H1 (cell line): ENCODE data around the gene NLRP7. TPM values are rescaled to one million over a fixed set of nuclear protein-coding genes. Genes with fewer than 3 reads are reported as not detected.

Experiments used
- CTCF ChIA-PET: fragments of 300-600 bp; sonication (Branson Sonifier 250); formaldehyde crosslinking; loops from one replicate; lab custom pipeline; 2021; ENCODE audit not compliant: partially characterized antibody; lab: Charles Lee
- POLR2A ChIA-PET: fragments of 300-600 bp; sonication (Branson Sonifier 250); formaldehyde crosslinking; loops from one replicate; lab custom pipeline; 2021; ENCODE audit warnings: inconsistent platforms; ENCODE audit not compliant: partially characterized antibody; lab: Charles Lee
- DNase-seq, 2 experiments: peaks; one replicate each; pipeline versions ENCODE4 v3.0.0 to v3.0.0-alpha.2; 2010 to 2022; ENCODE audit warnings: low spot score in 2 of 2, low read depth in 1 of 2, mixed read lengths in 1 of 2
- FAIRE-seq: peaks from 2 replicates; lab custom pipeline; 2011; peaks lifted over from hg19 to GRCh38; lab: Jason Lieb, UNC
- H2AFZ ChIP-seq: 2 replicates; pipeline ENCODE4 v1.8.1; 2012; ENCODE audit warnings: low read length, inconsistent platforms
- H2AK5ac ChIP-seq: 2 replicates; pipeline ENCODE4 v1.6.1; 2013; ENCODE audit warnings: low read depth, low read length
- H2BK120ac ChIP-seq: replicated peaks from 2 replicates; pipeline ENCODE3; 2013; ENCODE audit warnings: low read depth, low read length, inconsistent platforms
- H2BK12ac ChIP-seq: 2 replicates; pipeline ENCODE4 v1.6.1; 2013; ENCODE audit warnings: low read depth, low read length
- H2BK15ac ChIP-seq: 2 replicates; pipeline ENCODE4 v1.6.1; 2013; ENCODE audit warnings: low read length
- H2BK20ac ChIP-seq: 2 replicates; pipeline ENCODE4 v1.6.1; 2013; ENCODE audit warnings: low read length
- H2BK5ac ChIP-seq: 2 replicates; pipeline ENCODE4 v1.6.1; 2013; ENCODE audit warnings: low read depth, low read length
- H3K14ac ChIP-seq: 2 replicates; pipeline ENCODE4 v1.6.1; 2013; ENCODE audit warnings: inconsistent platforms; ENCODE audit not compliant: insufficient read length
- H3K18ac ChIP-seq: 2 replicates; pipeline ENCODE4 v1.6.1; 2013; ENCODE audit warnings: low read length; ENCODE audit errors: extremely low read depth
- H3K23ac ChIP-seq: 2 replicates; pipeline ENCODE4 v1.6.1; 2013; ENCODE audit warnings: inconsistent platforms; ENCODE audit not compliant: insufficient read length
- H3K23me2 ChIP-seq: 2 replicates; pipeline ENCODE4 v1.6.1; 2013; ENCODE audit warnings: low read depth, low read length
- H3K27ac ChIP-seq: 2 replicates; pipeline ENCODE4 v1.6.1; 2011; ENCODE audit warnings: low read depth, low read length, inconsistent platforms
- H3K27me3 ChIP-seq, 4 experiments: replicated peaks in 1 of 4; 1 replicate in 1 of 4; 2 replicates in 3 of 4; pipeline versions ENCODE4 v1.6.1 to v1.8.1; 2011 to 2013; ENCODE audit warnings: low read length in 3 of 4, mild to moderate bottlenecking in 3 of 4, inconsistent platforms in 2 of 4, mixed read lengths in 2 of 4, moderate library complexity in 1 of 4; ENCODE audit not compliant: control insufficient read depth in 3 of 4, insufficient read depth in 3 of 4; ENCODE audit errors: extremely low read depth in 1 of 4
- H3K36me3 ChIP-seq, 4 experiments: 2 replicates each; pipeline versions ENCODE4 v1.6.1 to v1.8.1; 2011 to 2013; ENCODE audit warnings: mild to moderate bottlenecking in 4 of 4, low read length in 3 of 4, moderate library complexity in 2 of 4, control low read depth in 1 of 4, inconsistent platforms in 1 of 4; ENCODE audit not compliant: insufficient read depth in 4 of 4, control insufficient read depth in 2 of 4
- H3K4ac ChIP-seq: replicated peaks from 2 replicates; pipeline ENCODE3; 2013; ENCODE audit warnings: low read length, low read depth, mixed read lengths, inconsistent platforms; ENCODE audit not compliant: insufficient read length
- H3K4me1 ChIP-seq, 4 experiments: replicated peaks in 1 of 4; 1 replicate in 1 of 4; 2 replicates in 3 of 4; pipeline versions ENCODE4 v1.6.1 to v1.8.1; 2011 to 2013; ENCODE audit warnings: low read length in 3 of 4, inconsistent platforms in 2 of 4, mixed read lengths in 1 of 4; ENCODE audit not compliant: insufficient read depth in 4 of 4, control insufficient read depth in 3 of 4
- H3K4me2 ChIP-seq, 2 experiments: 2 replicates each; pipeline versions ENCODE4 v1.6.1 to v1.8.1; 2011 to 2013; ENCODE audit warnings: low read depth in 2 of 2, low read length in 2 of 2, control low read depth in 1 of 2, inconsistent platforms in 1 of 2, mild to moderate bottlenecking in 1 of 2; ENCODE audit not compliant: insufficient read depth in 1 of 2
- H3K4me3 ChIP-seq, 4 experiments: fragments of 200-600, 300-600 bp in 1 of 4; sonication (generic), shearing (Covaris generic), sonication (Bioruptor Twin) in 1 of 4; 2 replicates each; pipeline versions ENCODE4 v1.5.1 to v1.8.1; 2011 to 2016; ENCODE audit warnings: low read length in 4 of 4, low read depth in 3 of 4, control low read depth in 2 of 4, inconsistent platforms in 2 of 4, mild to moderate bottlenecking in 2 of 4, mixed read lengths in 1 of 4, moderate library complexity in 1 of 4; ENCODE audit not compliant: insufficient read depth in 2 of 4; ENCODE audit errors: extremely low read depth in 1 of 4
- H3K56ac ChIP-seq: replicated peaks from 2 replicates; pipeline ENCODE3; 2013; ENCODE audit warnings: low read depth, mild to moderate bottlenecking, mixed read lengths, low read length, inconsistent platforms; ENCODE audit not compliant: insufficient read length
- H3K79me1 ChIP-seq: 2 replicates; pipeline ENCODE4 v1.6.1; 2013; ENCODE audit warnings: low read depth, low read length, control low read depth
- H3K79me2 ChIP-seq, 2 experiments: 2 replicates each; pipeline versions ENCODE4 v1.6.1 to v1.8.1; 2012 to 2013; ENCODE audit warnings: low read length in 2 of 2, mild to moderate bottlenecking in 2 of 2, inconsistent platforms in 1 of 2; ENCODE audit not compliant: insufficient read depth in 2 of 2, control insufficient read depth in 1 of 2
- H3K9ac ChIP-seq, 4 experiments: replicated peaks in 1 of 4; 1 replicate in 1 of 4; 2 replicates in 3 of 4; pipeline versions ENCODE4 v1.6.1 to v1.8.1; 2011 to 2013; ENCODE audit warnings: low read depth in 3 of 4, low read length in 3 of 4, control low read depth in 2 of 4, mild to moderate bottlenecking in 2 of 4, moderate library complexity in 2 of 4, inconsistent platforms in 1 of 4; ENCODE audit errors: extremely low read depth in 1 of 4
- H3K9me3 ChIP-seq, 2 experiments: 2 replicates each; pipeline versions ENCODE4 v1.6.1 to v1.8.1; 2012 to 2013; ENCODE audit warnings: mild to moderate bottlenecking in 2 of 2, moderate library complexity in 2 of 2, control low read depth in 1 of 2, inconsistent platforms in 1 of 2, low read depth in 1 of 2, low read length in 1 of 2, mixed read lengths in 1 of 2; ENCODE audit not compliant: insufficient read depth in 2 of 2
- H4K20me1 ChIP-seq, 2 experiments: replicated peaks in 1 of 2; 2 replicates each; pipeline versions ENCODE3 to v1.8.1; 2011 to 2013; ENCODE audit warnings: inconsistent platforms in 2 of 2, low read length in 2 of 2, mild to moderate bottlenecking in 1 of 2; ENCODE audit not compliant: insufficient read depth in 2 of 2, control insufficient read depth in 1 of 2
- H4K5ac ChIP-seq: 2 replicates; pipeline ENCODE4 v1.6.1; 2013; ENCODE audit warnings: low read length, low read depth, mixed read lengths, inconsistent platforms; ENCODE audit not compliant: insufficient read length
- H4K8ac ChIP-seq: 2 replicates; pipeline ENCODE4 v1.8.0; 2013; ENCODE audit warnings: mild to moderate bottlenecking, moderate library complexity, low read length, inconsistent platforms; ENCODE audit not compliant: insufficient read depth; ENCODE audit errors: extremely low read depth
- H4K91ac ChIP-seq: replicated peaks from 2 replicates; pipeline ENCODE3; 2013; ENCODE audit warnings: low read length, mixed read lengths, inconsistent platforms; ENCODE audit not compliant: insufficient read length
- CREB1 ChIP-seq: IDR thresholded peaks from 2 replicates; pipeline ENCODE4 v1.6.1; 2012; ENCODE audit warnings: inconsistent platforms
- CTCF ChIP-seq, 3 experiments: IDR thresholded peaks; 1 replicate in 2 of 3; 2 replicates in 1 of 3; pipeline versions ENCODE4 v1.5.1 to v1.6.1; 2011; ENCODE audit warnings: low read length in 3 of 3, mild to moderate bottlenecking in 3 of 3, inconsistent platforms in 2 of 3, low read depth in 1 of 3, moderate library complexity in 1 of 3; ENCODE audit not compliant: insufficient read depth in 1 of 3; ENCODE audit errors: control extremely low read depth in 1 of 3
- EP300 ChIP-seq, 2 experiments: IDR thresholded peaks; 1 replicate in 1 of 2; 2 replicates in 1 of 2; pipeline ENCODE4 v1.6.1; 2011 to 2012; ENCODE audit warnings: low read depth in 2 of 2, low read length in 2 of 2, mild to moderate bottlenecking in 2 of 2, borderline replicate concordance in 1 of 2, inconsistent platforms in 1 of 2, moderate library complexity in 1 of 2
- KDM1A ChIP-seq: fragments of 200-600, 300-600 bp; sonication (generic); IDR thresholded peaks from 2 replicates; pipeline ENCODE4 v1.7.1; 2016; ENCODE audit warnings: mild to moderate bottlenecking, low read length, borderline replicate concordance
- MAFK ChIP-seq: IDR thresholded peaks from 2 replicates; pipeline ENCODE4 v1.6.1; 2012; ENCODE audit warnings: low read depth, mild to moderate bottlenecking, improper control_type of control experiment, low read length
- RFX5 ChIP-seq: IDR thresholded peaks from 2 replicates; pipeline ENCODE4 v1.6.1; 2011; ENCODE audit warnings: low read depth, low read length, improper control_type of control experiment, borderline replicate concordance
- RNF2 ChIP-seq: fragments of 200-900, 300-1000 bp; sonication (generic); IDR thresholded peaks from 2 replicates; pipeline ENCODE4 v1.7.1; 2016; ENCODE audit warnings: borderline replicate concordance, low read depth, mild to moderate bottlenecking, antibody characterized with exemption, low read length; ENCODE audit not compliant: poor library complexity, severe bottlenecking; ENCODE audit errors: missing control alignments
- SUZ12 ChIP-seq: fragments of 200-600 bp; sonication (generic); IDR thresholded peaks from 2 replicates; pipeline ENCODE4 v1.6.1; 2012; ENCODE audit warnings: mild to moderate bottlenecking, inconsistent platforms, low read length, moderate library complexity, mixed read lengths
- TCF12 ChIP-seq: IDR thresholded peaks from 2 replicates; pipeline ENCODE4 v1.6.1; 2011; ENCODE audit warnings: low read depth, mild to moderate bottlenecking, low read length
- WGBS, 2 experiments: shearing (Covaris generic) in 1 of 2; methylation state at CpG; one replicate each; pipeline versions ENCODE4 v1.1.6 to v1.1.7; 2013 to 2015; ENCODE audit warnings: low lambda C conversion rate in 2 of 2, mixed read lengths in 2 of 2, inconsistent platforms in 1 of 2, low coverage in 1 of 2, missing lambda C conversion rate in 1 of 2; ENCODE audit not compliant: insufficient replicate concordance in 2 of 2, insufficient coverage in 1 of 2, insufficient read length in 1 of 2; ENCODE audit errors: extremely low coverage in 1 of 2, missing lambda C conversion rate in 1 of 2; 5-methylcytosine and 5-hydroxymethylcytosine counted together
- polyA plus RNA-seq, 7 experiments: library from polyadenylated mRNA; depleted of rRNA in 3 of 7; stranded (reverse) in 5 of 7; unstranded in 2 of 7; fragments of >200 nt in 5 of 7; fragments of 200-250 nt in 2 of 7; gene quantifications; 1 replicate in 5 of 7; 2 replicates in 1 of 7; 4 replicates in 1 of 7; pipeline versions ENCODE4 v1.2.1 to v1.2.3, GENCODE V29; 2011 to 2013; ENCODE audit warnings: missing spikeins in 2 of 7, mixed read lengths in 2 of 7
- total RNA-seq: library from RNA; stranded (reverse); fragmentation: NEBNext Ultra II Directional; extraction: Animal tissue kit (Norgen Biotek cat#: 25700); gene quantifications from 2 replicates; pipeline ENCODE4 v1.2.1, GENCODE V29; 2021
- TF ChIP-seq, protein P1 (sequence below): IDR thresholded peaks from 2 replicates; pipeline ENCODE4 v1.6.1; 2012; ENCODE audit warnings: inconsistent platforms

Gene NLRP7
- total and polyA plus RNA-seq, 2 of the 8 experiments (the other 6 are each of a cell fraction or from before 2014, with no cell fraction given), result 0.91 to 1.2 TPM

GRCh38 chr19:54902061-54902460, 45.3 kb downstream of the NLRP7 start:
- Histone ChIP-seq H2BK15ac (no peak overlapping the region), H2BK5ac (no peak overlapping the region), H3K23ac (no peak overlapping the region), H3K36me3 (no peaks in the 10 kb centered on the region), H2BK12ac (no peak overlapping the region), H2BK120ac (no peak overlapping the region), H3K4ac (no peak overlapping the region), H3K4me1 (peaks cover 2 to 10% (median 5%) of the 10 kb centered on the region in 4 experiments; a peak in 4 of 7 replicates), H4K91ac (no peak overlapping the region), H3K79me2 (no peaks in the 10 kb centered on the region), H3K4me2 (no peak overlapping the region), H4K8ac (no peak overlapping the region), H2BK20ac (no peak overlapping the region), H4K20me1 (no peaks in the 10 kb centered on the region), H3K79me1 (no peaks in the 10 kb centered on the region), H3K4me3 (no peak overlapping the region), H3K9me3 (no peaks in the 10 kb centered on the region), H3K9ac (no peak overlapping the region), H4K5ac (no peak overlapping the region), H3K14ac (no peak overlapping the region), H3K27me3 (no peaks in the 10 kb centered on the region), H2AK5ac (no peak overlapping the region), H3K56ac (no peak overlapping the region), H3K23me2 (no peaks in the 10 kb centered on the region), H3K18ac (no peak overlapping the region), H2AFZ (no peak overlapping the region), H3K27ac (no peak overlapping the region)
- DNase-seq (no peak), FAIRE-seq (no peak)
- ChIA-PET CTCF (interaction anchor here (0.7 to 2.6 kb wide), 7 partner anchors 9 to 995 kb away, joined by 3 to 11 read pairs (median 4); no protein-coding TSS in a partner anchor), POLR2A (interaction anchor here (1.1 kb wide), 1 partner anchor 15 kb away, joined by 3 read pairs; no protein-coding TSS in a partner anchor)
- WGBS, 2 experiments, result 79% methylated on average over 3 of the region's 3 CpGs; no CpG with 5 or more reads in 1 of the 2 experiments
- TF ChIP-seq KDM1A (no peak), TCF12 (no peak), RFX5 (no peak), RNF2 (no peak), MAFK (no peak), EP300 (IDR thresholded peaks at IDR 0.05; ENCODE audit: borderline replicate concordance in 1 of 2, low read depth in 2 of 2, low read length in 2 of 2) (no peak), SUZ12 (no peak), CREB1 (no peak), CTCF (IDR thresholded peaks at IDR 0.05; ENCODE audit: control extremely low read depth in 1 of 3, insufficient read depth in 1 of 3, low read depth in 1 of 3, low read length in 3 of 3) (no peak)
- TF ChIP-seq, protein P1, sequence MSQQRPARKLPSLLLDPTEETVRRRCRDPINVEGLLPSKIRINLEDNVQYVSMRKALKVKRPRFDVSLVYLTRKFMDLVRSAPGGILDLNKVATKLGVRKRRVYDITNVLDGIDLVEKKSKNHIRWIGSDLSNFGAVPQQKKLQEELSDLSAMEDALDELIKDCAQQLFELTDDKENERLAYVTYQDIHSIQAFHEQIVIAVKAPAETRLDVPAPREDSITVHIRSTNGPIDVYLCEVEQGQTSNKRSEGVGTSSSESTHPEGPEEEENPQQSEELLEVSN, result no peak
